CD4-positive, alpha-beta T cell treated with Interleukin-12 subunit alpha and Interleukin-12 subunit beta, for 1 hour (primary cell): ENCODE measurements around the gene MGA.
A peak's percentile ranks its signal among the peaks of the same experiment; 100 is the strongest.

Experiments
- DNase-seq: peaks from one replicate; pipeline ENCODE4 v3.0.0-alpha.2; 2020

Gene MGA

DNA sequence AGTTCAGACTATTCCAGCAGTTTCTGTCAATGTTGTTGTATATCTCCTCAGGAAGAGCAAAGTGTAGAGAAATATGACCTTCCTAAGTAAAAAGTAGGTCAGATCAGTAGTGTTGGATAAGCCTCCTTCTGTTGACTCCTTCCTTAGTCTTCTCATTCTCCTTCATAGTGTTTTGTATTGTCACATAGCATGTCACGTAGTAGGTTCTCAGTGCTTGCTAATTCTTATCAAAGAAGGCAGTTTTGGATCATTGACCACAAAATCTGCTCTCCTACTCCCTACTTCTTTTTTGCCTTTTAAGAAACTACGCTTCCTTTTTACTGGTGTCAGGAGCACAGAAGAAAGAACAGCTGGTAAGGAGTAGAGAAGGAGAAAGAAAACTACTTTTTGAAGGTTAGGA lies 1.0 kb upstream of the MGA start:
- no peak for DNase-seq

DNA sequence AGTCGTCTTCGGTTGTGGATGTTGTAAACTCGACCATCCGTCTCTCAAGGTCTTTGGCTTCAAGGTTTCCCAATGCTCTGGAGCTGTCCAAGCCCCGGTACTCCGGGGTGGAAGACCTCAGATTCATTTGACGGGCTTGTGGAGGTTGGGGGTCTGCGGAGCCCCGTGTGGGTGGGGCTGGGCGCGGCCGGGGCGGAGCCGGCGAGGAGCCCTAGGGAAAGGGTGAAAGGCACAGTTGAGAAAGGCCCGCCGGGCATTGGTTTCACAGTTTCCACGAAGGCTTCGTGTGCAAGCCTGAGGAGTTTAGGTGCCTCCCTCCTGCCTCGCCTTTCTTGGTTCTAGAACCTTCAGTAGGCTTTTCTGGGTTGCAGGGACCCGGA lies 360 bp upstream of the MGA start:
- DNase-seq = no peak

DNA sequence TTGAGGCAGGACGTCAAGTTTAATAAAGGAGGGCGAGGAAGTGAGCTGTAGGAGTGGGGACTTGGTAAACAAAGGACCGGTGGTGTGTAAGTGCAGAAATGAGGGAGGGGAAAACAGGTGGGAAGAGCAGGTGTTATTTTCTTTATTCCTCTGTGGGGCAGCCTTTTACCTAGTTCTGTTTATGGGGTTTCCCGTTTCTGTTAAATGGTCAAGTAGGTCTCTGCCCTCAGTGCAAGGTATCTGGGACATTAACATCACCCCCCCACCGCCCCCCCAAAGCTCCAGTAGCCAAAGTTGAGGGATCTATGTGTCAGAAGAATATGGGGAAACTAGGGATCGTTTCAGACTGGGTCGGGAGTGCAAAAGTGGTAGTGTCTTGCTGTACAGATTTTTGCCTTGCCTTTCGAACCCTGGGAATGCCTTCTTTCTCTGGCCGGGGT lies 893 bp downstream of the MGA start:
- no peak for DNase-seq

DNA sequence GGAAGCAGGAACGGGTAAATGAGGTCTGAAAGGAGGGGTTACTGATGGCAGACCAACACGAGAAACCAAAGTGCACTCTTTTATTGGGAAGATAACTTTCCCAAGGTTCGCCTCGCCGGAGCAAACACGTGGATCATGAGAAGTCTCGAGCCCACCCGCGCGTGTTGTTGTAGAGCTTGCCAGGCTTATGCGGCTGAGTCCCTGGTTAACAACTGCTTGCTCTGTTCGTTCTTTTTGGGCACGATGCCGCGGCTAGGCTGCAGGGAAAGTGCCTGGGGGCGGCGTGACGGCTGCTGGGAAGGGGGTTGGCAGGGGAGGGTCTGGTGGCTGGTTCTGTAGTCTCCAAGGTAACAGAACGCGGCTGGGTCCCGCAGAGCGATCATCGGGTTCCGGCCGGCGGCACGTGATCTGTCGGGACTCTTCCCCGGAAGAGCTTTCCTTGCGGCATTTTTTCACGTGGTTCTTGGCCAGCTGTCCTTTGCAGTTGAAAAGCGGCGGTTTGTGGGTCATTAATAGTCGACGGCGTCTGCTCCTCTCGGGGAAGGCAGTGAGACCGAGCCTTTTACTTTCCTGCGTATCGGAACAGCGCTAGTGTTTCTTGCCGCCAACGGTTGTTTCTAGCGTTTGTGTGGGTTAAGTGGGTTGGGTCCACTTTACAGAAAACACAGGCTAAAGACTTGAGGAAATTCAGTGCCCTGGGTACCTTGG lies 1.5 kb downstream of the MGA start:
- peak; percentile 85 for DNase-seq

DNA sequence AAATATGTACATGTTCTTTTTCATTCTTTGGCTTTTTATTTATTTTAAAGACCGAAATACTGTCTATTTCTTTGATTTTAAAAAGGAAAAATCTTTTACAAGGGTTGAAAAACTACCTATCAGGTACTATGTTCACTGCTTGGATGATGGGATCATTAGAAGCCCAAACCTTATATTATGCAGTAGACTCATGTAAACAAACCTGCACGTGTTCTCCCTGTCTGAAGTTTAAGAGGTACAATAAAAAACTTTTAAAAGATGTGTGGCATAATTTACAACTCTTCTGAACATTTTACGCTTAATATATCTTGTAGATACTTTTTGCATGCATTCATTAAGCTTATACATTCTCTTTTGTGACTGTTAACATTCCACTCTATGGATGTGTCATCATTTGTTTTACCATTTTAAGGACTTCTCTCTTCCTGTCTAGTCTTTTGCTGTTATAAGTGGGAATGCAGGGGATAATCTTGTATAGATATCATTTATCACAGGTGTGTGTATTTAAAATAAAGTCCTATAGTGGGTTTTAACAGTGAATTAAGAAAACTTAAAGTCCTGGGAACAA lies 6.2 kb downstream of the MGA start:
- DNase-seq = no peak

DNA sequence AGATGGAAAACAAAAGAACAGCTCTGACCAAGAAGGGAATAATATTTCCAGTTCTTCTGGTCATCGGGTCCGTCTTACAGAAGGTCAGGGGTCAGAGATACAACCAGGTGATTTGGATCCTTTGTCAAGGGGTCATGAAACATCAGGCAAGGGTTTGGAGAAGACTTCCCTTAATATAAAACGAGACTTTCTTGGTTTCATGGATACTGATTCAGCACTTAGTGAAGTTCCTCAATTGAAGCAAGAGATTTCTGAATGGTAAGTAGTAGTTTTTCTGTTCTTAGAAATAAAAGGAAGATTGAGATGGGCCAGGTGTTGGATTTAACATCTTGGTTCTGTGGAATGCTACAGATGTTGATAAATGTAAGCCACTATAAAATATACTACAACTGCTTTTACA lies 9.5 kb downstream of the MGA start:
- DNase-seq = no peak

DNA sequence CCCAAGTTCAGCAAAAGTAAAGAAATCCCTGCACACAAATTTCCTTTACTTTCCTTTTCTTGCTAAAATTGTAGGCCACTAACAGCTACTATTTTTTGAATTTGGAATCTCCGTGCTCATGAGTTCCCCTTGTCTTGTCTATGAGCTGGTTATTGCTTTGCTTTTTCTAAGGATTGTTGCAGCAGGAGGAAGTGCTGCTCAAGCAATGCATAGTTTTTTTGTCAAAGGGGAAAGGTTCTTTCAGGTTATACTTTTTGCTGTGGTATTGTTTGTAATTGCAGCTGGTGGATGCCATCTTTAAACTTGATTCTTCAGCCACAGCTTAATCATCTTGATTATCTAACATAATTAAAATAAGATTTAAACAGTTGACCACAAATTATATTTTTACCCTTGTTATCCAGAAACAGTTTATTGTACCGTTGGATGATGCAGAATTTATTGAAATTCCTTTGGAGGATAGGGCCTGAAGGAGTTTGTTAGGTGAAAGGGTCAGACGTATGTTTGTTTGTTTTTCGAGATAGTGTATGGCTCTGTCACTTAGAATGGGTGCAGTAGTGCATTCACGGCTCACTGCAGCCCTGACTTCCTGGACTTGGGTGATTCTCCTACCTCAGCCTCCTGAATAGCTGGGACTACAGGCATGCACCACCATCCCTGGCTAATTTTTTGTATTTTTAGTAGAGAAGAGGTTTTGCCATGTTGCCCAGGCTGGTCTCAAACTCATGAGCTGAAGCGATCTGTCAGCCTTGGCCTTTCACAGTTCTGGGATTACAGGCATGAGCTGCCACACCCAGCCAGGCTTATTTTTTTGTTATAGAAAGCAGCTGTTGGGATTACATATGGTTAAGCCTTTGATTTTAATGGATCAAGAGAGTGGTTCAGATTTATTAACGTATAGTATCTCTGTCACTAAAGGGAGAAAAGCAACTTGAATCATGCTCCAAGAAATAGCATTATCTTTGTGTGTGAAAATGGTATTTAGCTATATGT lies 11.7 kb downstream of the MGA start:
- no peak for DNase-seq

DNA sequence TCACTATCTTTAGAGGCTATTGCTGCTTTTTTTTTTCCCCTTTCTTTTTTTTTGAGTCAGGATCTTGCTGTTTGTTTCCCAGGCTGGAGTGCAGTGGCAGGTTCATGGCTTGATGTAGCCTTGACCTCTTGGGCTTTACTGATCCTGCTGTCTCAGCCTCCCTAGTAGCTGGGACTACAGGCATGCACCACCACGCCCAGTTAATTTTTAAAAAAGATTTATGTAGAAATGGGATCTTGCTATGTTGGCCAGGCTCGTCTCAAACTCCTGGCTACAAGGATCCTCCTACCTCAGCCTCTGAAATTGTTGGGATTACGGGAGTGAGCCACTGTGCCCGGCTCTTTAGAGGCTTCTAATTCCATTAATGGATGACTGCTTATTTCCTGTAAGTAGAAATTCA lies 15.1 kb downstream of the MGA start:
- DNase-seq = no peak

DNA sequence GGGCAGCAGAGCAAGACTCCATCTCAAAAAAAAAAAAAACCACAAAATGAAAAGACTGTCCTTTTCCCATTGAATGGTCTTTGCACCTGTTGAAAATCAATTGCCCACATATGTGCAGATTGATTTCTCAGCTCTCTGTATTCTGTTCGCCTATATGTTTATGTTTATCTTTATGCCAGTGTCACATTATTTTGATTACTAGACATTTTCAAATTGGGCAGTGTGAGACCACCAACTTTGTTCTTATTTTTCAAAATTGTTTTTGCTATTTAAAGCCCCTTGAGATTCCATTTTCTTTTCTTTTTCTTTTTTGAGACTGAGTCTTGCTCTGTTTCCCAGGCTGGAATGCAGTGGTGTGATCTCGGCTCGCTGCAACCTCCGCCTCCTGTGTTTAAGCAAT lies 18.5 kb downstream of the MGA start:
- no peak for DNase-seq

DNA sequence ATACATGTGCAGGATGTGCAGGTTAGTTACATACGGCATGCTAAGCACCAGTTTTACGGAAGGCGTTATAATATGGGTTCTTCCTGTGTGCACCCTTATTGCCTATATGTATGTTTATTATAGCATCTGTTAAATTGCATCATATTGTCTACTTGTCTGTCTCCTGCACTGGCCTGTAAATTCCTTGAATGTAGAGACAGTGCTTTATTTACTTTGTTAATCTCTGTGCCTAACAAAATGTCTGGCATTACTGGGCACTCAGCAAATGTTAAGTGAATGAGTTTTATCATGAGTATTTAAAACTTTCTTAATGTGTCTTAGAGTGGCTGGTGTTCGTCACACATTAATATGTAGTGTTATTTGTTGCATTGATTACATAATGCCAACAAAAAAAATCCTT lies 23.8 kb downstream of the MGA start:
- DNase-seq = no peak

DNA sequence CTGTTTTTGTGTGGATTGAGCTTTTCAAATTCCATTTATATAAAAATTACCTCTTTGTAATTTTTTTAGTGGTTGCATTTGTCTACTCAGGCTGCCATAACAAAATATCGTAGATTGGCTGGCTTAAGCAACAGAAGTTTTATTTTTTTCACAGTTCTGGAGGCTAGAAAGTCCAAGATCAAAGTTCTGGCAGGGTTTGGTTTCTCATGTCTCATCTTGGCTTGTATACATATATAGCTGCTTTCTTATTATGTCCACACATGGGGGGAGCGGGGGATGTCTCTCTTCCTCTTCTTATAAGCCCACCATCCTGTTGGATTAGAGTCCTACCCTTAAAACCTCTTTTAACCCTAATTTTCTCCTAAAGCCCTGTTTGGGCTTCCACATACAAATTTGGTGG lies 28.5 kb downstream of the MGA start:
- no peak for DNase-seq

DNA sequence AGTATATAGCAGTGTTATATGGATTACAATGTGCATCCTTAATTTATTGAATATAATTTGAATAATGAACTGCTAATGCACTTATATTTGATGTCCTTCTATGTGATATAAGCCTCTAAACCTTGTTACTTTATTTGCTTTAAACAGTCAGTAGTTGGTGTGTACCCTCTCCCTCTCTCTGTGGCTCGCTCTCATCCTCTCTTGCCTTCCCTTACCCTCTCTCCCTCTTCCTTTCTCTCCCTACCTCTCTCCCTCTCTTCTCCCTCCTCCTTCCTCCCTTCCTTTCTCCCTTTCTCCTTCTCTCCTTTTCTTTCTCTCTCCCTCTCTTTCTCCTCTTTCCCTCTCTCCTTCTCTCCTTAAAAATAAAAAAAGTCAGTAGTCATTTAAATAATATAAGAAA lies 28.9 kb downstream of the MGA start:
- DNase-seq = no peak

DNA sequence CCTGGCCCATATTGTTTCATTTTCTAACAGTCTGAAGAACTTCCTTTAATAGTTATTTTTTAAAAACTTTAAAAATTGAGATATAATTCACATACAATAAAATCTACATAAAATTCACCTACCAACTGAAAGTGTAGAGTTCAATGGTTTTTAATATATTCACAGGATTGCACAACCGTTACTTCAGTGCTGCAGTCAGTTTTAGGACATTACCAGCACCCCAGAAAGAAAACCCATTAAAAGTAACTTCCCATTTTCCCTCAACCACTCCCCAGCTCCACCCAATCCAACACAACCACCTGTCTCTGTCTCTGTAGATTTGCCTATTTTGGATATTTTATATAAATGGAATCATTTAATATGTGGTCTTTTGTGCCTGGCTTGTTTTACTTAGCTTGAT lies 29.6 kb downstream of the MGA start:
- no peak for DNase-seq

DNA sequence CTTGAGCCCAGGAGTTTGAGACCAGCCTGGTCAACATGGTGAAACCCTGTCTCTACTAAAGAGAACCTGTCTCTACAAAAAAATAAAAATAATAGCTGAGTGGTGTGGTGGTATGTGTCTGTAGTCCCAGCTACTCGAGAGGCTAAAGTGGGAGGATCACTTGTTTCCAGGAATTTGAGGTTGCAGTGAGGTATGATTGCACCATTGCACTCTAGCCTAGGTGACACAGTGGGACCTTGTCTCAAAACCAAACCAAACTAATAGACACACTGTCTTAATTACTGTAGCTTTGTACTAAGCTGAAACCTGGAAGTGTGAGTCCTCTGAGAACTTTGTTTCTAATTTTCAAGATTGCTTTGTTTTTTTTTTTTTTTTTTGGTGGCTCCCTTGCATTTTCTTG lies 30.4 kb downstream of the MGA start:
- DNase-seq = no peak

DNA sequence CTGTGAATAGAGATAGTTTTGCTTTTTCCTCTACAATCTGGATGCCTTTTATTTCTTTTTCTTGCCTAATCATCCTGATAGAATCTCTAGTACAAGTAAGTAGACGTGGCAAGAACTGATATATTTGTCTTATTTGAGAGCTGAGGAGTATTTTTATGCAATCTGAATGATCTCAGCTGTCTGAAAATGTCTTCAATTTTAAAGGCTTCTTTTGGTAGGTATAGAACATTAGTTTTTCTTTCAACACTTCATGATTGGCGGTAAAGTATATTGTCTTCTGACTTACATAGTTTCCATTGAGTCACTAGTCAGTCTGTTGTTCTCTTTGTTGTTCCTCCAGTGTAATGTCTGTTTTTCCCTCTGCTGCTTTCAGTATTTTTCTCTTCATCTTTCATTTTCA lies 31.3 kb downstream of the MGA start:
- DNase-seq = no peak

DNA sequence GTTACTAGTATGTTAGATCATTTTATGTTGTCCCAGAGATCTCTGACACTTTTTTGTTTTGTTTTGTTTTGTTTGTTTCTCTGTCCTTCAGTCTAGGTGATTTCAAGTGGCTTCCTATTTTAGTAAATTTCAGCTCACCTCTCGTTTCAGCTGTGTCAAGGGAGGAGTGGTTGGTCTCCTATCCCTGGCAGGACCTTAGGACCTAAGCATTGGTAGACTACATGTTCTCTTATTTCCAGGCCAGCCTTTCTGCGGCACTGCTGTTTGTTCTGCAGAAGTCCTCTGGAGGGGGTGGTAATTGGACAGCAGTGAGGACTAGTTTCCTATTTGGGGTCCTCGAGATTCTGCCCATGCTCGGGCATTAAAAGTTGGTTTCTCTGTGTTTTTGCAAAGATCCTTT lies 31.8 kb downstream of the MGA start:
- DNase-seq = no peak

DNA sequence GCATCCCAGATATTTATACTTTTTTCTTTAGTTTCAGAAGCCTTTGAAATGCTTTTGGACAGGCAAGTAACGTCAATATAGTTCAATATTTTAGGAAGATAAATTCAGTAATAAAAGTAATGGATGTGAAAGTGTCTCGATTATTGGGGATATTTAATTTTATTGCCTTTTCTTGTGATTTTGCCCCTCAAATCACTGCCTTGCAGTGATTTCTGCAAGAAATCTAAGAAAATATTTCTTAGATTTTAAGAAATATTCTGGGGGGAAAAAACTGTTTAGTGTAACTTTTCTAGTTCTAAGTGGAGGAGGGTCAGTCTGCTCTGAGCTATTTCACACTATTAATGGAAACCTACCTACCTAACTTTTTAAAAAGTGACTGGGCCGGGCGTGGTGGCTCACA lies 33.6 kb downstream of the MGA start:
- no peak for DNase-seq

DNA sequence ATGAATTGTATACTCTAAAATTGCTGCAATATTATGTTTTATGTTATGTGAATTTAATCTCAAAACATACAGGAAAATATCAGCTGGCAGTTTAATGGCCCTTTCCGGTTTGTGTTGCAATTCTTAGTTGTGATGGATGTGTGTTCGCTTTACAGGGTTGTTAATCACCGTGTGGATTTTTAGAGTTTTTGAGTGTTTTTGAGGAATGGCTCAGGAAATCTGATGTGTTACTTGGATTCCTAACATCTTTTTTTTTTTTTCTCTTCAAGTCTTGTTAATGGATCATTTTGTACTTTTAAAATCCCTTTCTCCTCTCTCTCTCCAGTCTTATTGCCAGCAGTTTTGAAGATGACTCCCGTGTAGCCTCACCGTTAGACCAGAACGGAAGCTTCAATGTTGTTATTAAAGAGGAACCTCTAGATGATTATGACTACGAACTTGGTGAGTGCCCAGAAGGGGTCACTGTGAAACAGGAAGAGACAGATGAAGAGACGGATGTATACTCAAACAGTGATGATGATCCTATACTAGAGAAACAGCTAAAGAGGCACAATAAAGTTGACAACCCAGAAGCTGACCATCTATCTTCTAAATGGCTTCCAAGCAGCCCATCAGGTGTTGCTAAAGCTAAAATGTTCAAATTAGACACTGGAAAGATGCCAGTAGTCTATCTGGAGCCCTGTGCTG lies 35.7 kb downstream of the MGA start:
- peak; percentile 63 for DNase-seq

DNA sequence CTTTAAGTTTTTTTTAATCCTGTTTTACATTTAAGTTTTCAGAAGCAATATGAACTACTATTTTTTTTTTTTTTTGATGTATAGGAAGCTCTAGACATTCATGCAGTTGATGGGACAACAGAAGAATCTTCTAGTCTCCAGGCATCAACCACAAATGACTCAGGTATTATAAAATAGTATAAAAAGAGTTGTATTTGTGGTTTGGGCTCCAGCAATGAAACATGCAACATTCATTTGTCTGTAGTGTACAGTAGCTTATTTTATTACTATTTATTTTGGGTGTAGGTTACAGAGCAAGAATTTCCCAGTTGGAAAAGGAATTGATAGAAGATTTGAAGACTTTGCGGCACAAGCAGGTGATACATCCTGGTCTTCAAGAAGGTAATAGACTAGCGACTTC lies 38.6 kb downstream of the MGA start:
- no peak for DNase-seq

DNA sequence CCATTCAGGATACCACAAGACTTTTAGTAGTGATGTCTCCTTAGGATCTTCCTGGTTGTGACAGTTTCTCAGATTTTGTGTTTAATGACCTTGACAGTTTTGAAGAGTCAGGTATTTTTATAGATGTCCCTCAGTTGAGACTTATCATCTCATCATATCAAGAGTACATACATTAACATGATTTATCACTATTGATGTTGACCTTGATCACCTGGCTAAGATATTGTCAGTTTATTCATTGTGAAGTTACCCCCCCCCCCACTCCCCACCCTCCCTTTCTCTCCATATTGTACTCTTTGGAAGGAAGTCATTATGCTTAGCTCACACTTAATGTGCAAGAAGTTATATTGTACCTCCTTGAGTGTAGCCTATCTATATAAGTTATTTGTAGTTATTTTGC lies 42.9 kb downstream of the MGA start:
- no peak for DNase-seq

DNA sequence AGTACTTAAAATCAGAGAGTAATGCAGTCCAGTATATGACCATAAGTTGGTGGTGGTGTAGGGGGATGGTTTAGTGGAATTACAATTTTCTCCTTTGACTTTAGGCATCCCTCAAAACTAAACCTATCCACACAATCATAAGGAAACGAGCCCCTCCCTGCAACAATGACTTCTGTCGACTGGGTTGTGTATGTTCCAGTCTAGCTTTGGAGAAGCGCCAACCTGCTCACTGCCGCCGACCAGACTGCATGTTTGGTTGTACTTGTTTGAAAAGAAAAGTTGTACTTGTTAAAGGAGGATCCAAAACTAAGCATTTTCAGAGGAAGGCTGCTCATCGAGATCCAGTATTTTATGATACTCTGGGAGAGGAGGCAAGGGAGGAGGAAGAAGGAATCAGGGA lies 52.8 kb downstream of the MGA start:
- no peak for DNase-seq

DNA sequence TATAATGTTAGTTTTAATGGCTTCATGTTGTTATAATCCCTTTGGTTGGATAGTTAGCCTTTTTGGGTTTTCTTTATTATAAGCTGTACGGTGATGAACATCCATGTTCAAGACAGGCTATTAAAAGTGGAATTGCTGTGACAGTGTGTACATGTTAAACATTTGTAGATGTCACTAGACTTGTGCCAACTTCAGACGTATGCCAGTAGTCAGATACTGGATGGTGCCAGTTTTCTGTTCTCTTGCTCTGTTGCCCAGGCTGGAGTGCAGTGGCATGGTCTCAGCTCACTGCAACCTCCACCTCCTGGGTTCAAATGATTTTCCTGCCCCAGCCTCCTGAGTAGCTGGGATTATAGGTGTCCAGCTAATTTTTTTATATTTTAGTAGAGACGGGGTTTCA lies 54.1 kb downstream of the MGA start:
- DNase-seq = no peak

DNA sequence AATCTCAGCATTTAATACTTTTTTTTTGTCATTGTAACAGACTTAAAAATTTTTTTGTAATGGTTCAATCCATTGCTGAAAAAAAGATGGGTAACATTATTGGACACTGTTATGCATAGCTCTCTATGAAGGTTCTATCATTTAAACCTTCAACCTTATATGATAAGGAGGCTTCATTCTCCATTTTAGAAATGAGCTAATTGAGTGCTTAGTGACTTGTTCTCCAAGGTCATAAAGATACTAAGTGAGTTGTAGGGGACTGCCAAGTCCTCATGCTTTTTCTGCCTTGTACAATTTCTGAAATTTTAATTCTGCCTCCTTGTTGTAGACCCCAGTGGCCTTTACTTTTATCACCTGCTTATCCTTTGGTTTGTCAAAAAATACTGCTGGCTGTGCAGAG lies 56.7 kb downstream of the MGA start:
- no peak for DNase-seq

DNA sequence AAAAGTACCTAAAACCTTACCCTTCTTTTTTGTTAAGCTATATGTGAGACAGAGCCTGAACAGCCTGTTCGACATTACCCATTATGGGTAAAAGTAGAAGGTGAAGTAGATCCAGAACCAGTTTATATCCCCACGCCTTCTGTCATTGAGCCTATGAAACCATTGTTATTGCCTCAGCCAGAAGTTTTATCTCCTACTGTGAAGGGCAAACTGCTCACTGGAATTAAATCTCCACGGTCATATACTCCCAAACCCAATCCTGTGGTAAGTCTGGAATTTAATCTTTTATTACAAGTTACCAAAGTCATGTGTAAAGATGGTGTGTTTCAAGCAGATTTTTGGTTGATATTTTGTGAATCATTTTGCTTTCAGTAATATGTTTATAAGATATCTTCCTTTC lies 66.9 kb downstream of the MGA start:
- DNase-seq = no peak
